Panc1 (cell line): ENCODE results near the gene DGKD.

Experiments
- POLR2AphosphoS5 ChIP-seq: IDR thresholded peaks from 2 replicates; pipeline ENCODE4 v1.6.1; 2012; ENCODE audit warnings: mild to moderate bottlenecking, low read depth, low read length, moderate library complexity
- TF ChIP-seq, protein P1 (sequence below): fragments of 450-650 bp; IDR thresholded peaks from 2 replicates; pipeline ENCODE4 v1.5.1; 2017; ENCODE audit warnings: mild to moderate bottlenecking

DNA sequence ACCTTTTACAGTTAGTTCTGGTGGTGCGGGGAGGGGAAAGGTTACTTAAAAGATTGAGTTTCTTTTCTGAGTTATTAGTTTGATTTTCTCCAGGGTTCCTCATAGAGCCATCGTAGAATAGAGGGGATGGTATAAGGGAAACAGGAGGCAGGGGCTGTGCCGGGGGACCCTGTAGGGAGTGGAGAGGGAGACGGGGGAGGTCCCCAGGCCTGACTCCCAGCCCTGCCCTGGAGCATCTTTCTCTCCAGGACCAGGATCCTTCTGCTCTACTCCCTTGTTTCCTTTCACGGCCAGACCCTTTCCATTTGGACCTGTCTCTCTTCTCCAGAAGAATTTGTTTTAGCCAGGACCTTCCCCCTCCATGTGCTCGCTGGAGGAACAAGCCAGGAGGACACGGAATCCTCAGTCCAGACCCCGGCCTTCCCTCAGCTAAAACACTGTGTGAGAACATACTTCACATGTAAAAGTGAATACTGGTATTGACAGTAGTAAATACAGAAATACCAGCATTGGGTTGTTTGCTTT is 35.4 kb downstream of the DGKD start:
- TF ChIP-seq, protein P1, sequence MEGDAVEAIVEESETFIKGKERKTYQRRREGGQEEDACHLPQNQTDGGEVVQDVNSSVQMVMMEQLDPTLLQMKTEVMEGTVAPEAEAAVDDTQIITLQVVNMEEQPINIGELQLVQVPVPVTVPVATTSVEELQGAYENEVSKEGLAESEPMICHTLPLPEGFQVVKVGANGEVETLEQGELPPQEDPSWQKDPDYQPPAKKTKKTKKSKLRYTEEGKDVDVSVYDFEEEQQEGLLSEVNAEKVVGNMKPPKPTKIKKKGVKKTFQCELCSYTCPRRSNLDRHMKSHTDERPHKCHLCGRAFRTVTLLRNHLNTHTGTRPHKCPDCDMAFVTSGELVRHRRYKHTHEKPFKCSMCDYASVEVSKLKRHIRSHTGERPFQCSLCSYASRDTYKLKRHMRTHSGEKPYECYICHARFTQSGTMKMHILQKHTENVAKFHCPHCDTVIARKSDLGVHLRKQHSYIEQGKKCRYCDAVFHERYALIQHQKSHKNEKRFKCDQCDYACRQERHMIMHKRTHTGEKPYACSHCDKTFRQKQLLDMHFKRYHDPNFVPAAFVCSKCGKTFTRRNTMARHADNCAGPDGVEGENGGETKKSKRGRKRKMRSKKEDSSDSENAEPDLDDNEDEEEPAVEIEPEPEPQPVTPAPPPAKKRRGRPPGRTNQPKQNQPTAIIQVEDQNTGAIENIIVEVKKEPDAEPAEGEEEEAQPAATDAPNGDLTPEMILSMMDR = no peak
- no peak for TF ChIP-seq POLR2AphosphoS5
